ENCODE results near the gene PEAR1. TPM values are rescaled to one million over a fixed set of nuclear protein-coding genes. Genes with fewer than 3 reads are reported as not detected.

Gene PEAR1
- polyA plus RNA-seq, 3 donors = not detected

DNA sequence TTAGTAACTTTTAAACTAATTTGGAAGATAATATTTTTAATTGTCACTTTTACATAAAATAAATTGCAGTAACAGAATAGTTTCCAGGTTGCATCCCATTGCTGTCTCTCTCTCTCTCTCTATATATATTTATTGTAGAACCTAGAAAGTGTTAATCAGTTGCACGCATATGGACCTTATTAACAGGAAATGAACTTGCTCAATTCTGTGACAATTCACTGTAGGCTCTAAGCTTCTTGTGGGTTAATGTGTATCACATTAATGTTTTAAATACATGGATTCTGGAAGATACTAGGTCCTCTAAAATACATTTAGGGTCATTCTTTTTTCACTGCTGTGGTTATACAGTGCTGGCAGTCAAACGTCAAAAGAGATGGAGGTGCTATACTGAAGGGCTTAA is 60.1 kb downstream of the PEAR1 start:
- DNase-seq = no peak
- no peak overlapping the region for H2AFZ ChIP-seq (ENCODE audit: insufficient read depth, low read depth, low read length, poor library complexity, severe bottlenecking)
- H3K4me3 Mint-ChIP-seq = no peak overlapping the region
- no peaks in the 10 kb centered on the region for H3K79me2 ChIP-seq (ENCODE audit: insufficient read depth, low read length)
- peaks cover 95 to 97% of the 10 kb centered on the region in 2 donors for H3K36me3 Mint-ChIP-seq
- no peaks in the 10 kb centered on the region for H3K4me1 ChIP-seq (ENCODE audit: control insufficient read depth in 1 of 2, insufficient read depth in 2 of 2, low read length in 2 of 2)
- WGBS (ENCODE audit: insufficient coverage) = no CpG with 5 or more reads among the region's 2 CpGs
- H3K4me3 ChIP-seq (replicated peaks in 1 of 3; ENCODE audit: low read depth in 2 of 3, low read length in 3 of 3) = no peak overlapping the region
- no peak overlapping the region for H3K9ac ChIP-seq (ENCODE audit: insufficient read depth, low read length, poor library complexity, severe bottlenecking)
- H3K4me2 ChIP-seq (replicated peaks; ENCODE audit: extremely low read depth, low read length, poor library complexity, severe bottlenecking) = no peak overlapping the region
- TF ChIP-seq, protein P1, sequence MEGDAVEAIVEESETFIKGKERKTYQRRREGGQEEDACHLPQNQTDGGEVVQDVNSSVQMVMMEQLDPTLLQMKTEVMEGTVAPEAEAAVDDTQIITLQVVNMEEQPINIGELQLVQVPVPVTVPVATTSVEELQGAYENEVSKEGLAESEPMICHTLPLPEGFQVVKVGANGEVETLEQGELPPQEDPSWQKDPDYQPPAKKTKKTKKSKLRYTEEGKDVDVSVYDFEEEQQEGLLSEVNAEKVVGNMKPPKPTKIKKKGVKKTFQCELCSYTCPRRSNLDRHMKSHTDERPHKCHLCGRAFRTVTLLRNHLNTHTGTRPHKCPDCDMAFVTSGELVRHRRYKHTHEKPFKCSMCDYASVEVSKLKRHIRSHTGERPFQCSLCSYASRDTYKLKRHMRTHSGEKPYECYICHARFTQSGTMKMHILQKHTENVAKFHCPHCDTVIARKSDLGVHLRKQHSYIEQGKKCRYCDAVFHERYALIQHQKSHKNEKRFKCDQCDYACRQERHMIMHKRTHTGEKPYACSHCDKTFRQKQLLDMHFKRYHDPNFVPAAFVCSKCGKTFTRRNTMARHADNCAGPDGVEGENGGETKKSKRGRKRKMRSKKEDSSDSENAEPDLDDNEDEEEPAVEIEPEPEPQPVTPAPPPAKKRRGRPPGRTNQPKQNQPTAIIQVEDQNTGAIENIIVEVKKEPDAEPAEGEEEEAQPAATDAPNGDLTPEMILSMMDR (IDR thresholded peaks at IDR 0.05) = no peak
- peaks cover 95 to 99% of the 10 kb centered on the region in 2 donors for H3K36me3 ChIP-seq (replicated peaks in 1 of 2; ENCODE audit: control insufficient read depth in 1 of 2, insufficient read depth in 2 of 2, low read length in 2 of 2)
- H4K20me1 ChIP-seq (ENCODE audit: insufficient read depth, low read length) = peaks cover 9% of the 10 kb centered on the region
- no peak overlapping the region for H3K27ac ChIP-seq (ENCODE audit: low read depth in 1 of 2, low read length in 2 of 2)
- no peaks in the 10 kb centered on the region for H3K9me3 Mint-ChIP-seq
- H3K27ac Mint-ChIP-seq = no peak overlapping the region
- no peaks in the 10 kb centered on the region for H3K27me3 Mint-ChIP-seq (ENCODE audit: low read depth in 3 of 3)
- no peaks in the 10 kb centered on the region for H3K27me3 ChIP-seq (ENCODE audit: control insufficient read depth in 2 of 2, insufficient read depth in 2 of 2, low read length in 2 of 2)
- H3K9me3 ChIP-seq (replicated peaks in 1 of 2; ENCODE audit: control insufficient read depth in 1 of 2, insufficient read depth in 1 of 2, low read length in 2 of 2) = no peaks in the 10 kb centered on the region
- H3K4me1 Mint-ChIP-seq = no peaks in the 10 kb centered on the region
- intact Hi-C loops (cut with micrococcal nuclease) = no loop called here

DNA sequence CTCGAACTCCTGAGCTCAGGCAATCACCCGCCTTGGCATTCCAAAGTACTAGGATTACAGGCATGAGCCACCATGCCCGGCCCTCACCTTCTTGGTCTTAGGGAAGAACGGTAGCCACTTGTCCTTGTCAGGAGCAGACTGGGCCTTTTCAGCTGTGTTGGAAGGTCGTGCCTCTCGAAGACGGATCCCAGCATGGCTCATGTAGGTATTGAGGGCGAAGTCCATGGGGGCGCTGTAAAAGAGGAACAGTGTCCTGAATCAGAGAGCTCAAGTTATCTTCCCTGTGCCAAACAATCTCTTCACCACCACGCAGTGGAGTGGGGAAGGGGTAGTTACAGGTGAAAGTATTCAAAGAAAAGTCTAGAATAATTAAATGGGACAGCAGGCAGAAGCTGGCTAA is 62.8 kb downstream of the PEAR1 start:
- Mint-ChIP-seq H3K36me3 (peaks cover 96 to 97% of the 10 kb centered on the region in 2 donors), H3K9me3 (no peaks in the 10 kb centered on the region), H3K27me3 (ENCODE audit: low read depth in 3 of 3) (no peaks in the 10 kb centered on the region), H3K4me1 (peaks cover 2% of the 10 kb centered on the region), H3K4me3 (no peak overlapping the region), H3K27ac (peak overlapping the region in 1 of 7 donors; percentile 8)
- 100% methylated on average over 4 of the region's 10 CpGs for WGBS (ENCODE audit: insufficient coverage)
- peaks cover 93 to 99% of the 10 kb centered on the region in 2 donors for H3K36me3 ChIP-seq (replicated peaks in 1 of 2; ENCODE audit: control insufficient read depth in 1 of 2, insufficient read depth in 2 of 2, low read length in 2 of 2)
- H3K9ac ChIP-seq (ENCODE audit: insufficient read depth, low read length, poor library complexity, severe bottlenecking) = no peak overlapping the region
- H3K4me2 ChIP-seq (replicated peaks; ENCODE audit: extremely low read depth, low read length, poor library complexity, severe bottlenecking) = no peak overlapping the region
- no peak overlapping the region for H2AFZ ChIP-seq (ENCODE audit: insufficient read depth, low read depth, low read length, poor library complexity, severe bottlenecking)
- no peak overlapping the region for H3K4me3 ChIP-seq (replicated peaks in 1 of 3; ENCODE audit: low read depth in 2 of 3, low read length in 3 of 3)
- H3K27ac ChIP-seq (ENCODE audit: low read depth in 1 of 2, low read length in 2 of 2) = no peak overlapping the region
- H3K27me3 ChIP-seq (ENCODE audit: control insufficient read depth in 2 of 2, insufficient read depth in 2 of 2, low read length in 2 of 2) = no peaks in the 10 kb centered on the region
- DNase-seq = no peak
- H3K79me2 ChIP-seq (ENCODE audit: insufficient read depth, low read length) = no peaks in the 10 kb centered on the region
- TF ChIP-seq, protein P1 (IDR thresholded peaks at IDR 0.05) = no peak
- intact Hi-C loops (cut with micrococcal nuclease) = no loop called here
- H3K9me3 ChIP-seq (replicated peaks in 1 of 2; ENCODE audit: control insufficient read depth in 1 of 2, insufficient read depth in 1 of 2, low read length in 2 of 2) = no peaks in the 10 kb centered on the region
- peaks cover 0 to under 1% of the 10 kb centered on the region in 2 donors for H3K4me1 ChIP-seq (ENCODE audit: control insufficient read depth in 1 of 2, insufficient read depth in 2 of 2, low read length in 2 of 2)
- H4K20me1 ChIP-seq (ENCODE audit: insufficient read depth, low read length) = peaks cover 15% of the 10 kb centered on the region

Measured in CD14-positive monocyte (primary cell).